AG04450 (cell line): ENCODE data around the gene SFXN5. TPM values are rescaled to one million over a fixed set of nuclear protein-coding genes. Genes with fewer than 3 reads are reported as not detected.

Experiments
- CTCF ChIA-PET: fragments of 300-600, 350-600 bp; formaldehyde crosslinking; extraction: SDS; loops from one replicate; lab custom pipeline; 2022; ENCODE audit warnings: antibody characterized with exemption, inconsistent platforms; lab: Charles Lee
- POLR2A ChIA-PET: fragments of 350-600 bp; formaldehyde crosslinking; extraction: SDS; loops from one replicate; lab custom pipeline; 2021; ENCODE audit warnings: antibody characterized with exemption, inconsistent platforms; lab: Yijun Ruan, JAX
- DNase-seq: peaks from one replicate; pipeline ENCODE4 v3.0.0-alpha.2; 2011; ENCODE audit warnings: low read depth, low spot score
- H3K27ac ChIP-seq: one replicate; pipeline ENCODE4 v1.5.1; 2012; ENCODE audit warnings: low read depth, low read length, control low read depth
- H3K27me3 ChIP-seq: one replicate; pipeline ENCODE4 v1.6.0; 2012; ENCODE audit warnings: low read length; ENCODE audit not compliant: control insufficient read depth, insufficient read depth
- H3K4me3 ChIP-seq: 2 replicates; pipeline ENCODE4 v1.5.1; 2011; ENCODE audit warnings: mild to moderate bottlenecking, low read depth, low read length, control low read depth
- H3K9me3 ChIP-seq: 2 replicates; pipeline ENCODE4 v1.5.1; 2012; ENCODE audit warnings: low read length; ENCODE audit not compliant: control insufficient read depth, insufficient read depth
- polyA plus RNA-seq: library from polyadenylated mRNA; depleted of rRNA; stranded (reverse); fragments of >200 nt; gene quantifications from 2 replicates; pipeline ENCODE4 v1.2.3, GENCODE V29; 2011
- TF ChIP-seq, protein P1 (sequence below): IDR thresholded peaks from 2 replicates; pipeline ENCODE4 v1.5.1; 2011; ENCODE audit warnings: low read depth, low read length, control low read depth, inconsistent platforms

Gene SFXN5
- polyA plus RNA-seq, 1 experiment, result 11.8 TPM

- H3K27me3 ChIP-seq, result peaks cover 24% of the 10 kb centered on the region
These were observed 138.3 kb downstream of the SFXN5 start for GRCh38 chr2:72933207-72933606.

GRCh38 chr2:72932805-72933204 is 138.7 kb downstream of the SFXN5 start:
- CTCF ChIA-PET, result no interaction called here
- POLR2A ChIA-PET, result no interaction called here
- TF ChIP-seq, protein P1, sequence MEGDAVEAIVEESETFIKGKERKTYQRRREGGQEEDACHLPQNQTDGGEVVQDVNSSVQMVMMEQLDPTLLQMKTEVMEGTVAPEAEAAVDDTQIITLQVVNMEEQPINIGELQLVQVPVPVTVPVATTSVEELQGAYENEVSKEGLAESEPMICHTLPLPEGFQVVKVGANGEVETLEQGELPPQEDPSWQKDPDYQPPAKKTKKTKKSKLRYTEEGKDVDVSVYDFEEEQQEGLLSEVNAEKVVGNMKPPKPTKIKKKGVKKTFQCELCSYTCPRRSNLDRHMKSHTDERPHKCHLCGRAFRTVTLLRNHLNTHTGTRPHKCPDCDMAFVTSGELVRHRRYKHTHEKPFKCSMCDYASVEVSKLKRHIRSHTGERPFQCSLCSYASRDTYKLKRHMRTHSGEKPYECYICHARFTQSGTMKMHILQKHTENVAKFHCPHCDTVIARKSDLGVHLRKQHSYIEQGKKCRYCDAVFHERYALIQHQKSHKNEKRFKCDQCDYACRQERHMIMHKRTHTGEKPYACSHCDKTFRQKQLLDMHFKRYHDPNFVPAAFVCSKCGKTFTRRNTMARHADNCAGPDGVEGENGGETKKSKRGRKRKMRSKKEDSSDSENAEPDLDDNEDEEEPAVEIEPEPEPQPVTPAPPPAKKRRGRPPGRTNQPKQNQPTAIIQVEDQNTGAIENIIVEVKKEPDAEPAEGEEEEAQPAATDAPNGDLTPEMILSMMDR, result no peak
- Histone ChIP-seq H3K27ac (no peak overlapping the region), H3K4me3 (no peak overlapping the region), H3K9me3 (no peaks in the 10 kb centered on the region), H3K27me3 (peaks cover 28% of the 10 kb centered on the region)
- DNase-seq, result no peak

More at GRCh38 chr2:72933207-72933606, 138.3 kb downstream of the SFXN5 start:
- Histone ChIP-seq H3K27ac (no peak overlapping the region), H3K4me3 (no peak overlapping the region), H3K9me3 (no peaks in the 10 kb centered on the region)
- CTCF ChIA-PET, result no interaction called here
- POLR2A ChIA-PET, result no interaction called here
- TF ChIP-seq, protein P1, result no peak
- DNase-seq, result no peak

DNA sequence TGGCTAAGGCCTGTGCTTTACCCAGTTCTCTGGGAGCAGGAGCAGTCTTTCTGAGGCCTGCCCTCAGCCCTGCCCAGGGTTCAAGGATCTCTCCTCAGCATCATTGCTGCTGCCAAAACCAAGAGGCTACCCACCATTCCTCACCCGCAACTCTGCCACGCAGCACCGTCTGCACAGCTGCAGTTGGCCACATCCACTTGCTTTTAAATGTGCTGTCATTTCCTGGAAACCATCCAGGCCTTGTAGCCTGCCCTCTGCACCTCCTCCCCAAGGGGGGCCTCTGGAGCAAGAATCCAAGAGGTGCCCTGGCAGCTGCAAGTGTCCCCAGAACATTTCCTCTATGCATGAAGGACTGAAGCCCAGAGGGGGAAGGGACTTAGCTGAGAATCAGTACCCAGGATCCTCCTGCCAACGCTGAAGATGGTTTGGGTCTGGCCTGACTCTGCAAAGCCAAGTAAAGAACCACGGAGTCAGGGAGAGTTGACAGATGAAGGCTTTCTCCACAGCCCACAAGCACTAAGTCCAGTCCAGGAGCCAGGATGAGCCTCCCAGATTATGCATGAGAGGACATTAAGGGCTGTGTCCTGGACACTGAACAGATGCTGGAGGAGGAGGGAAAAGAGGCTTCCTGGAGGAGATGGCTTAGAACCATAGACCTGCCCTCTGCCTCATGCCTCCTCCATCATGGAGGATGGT is 139.3 kb downstream of the SFXN5 start:
- POLR2A ChIA-PET, result no interaction called here
- no peaks in the 10 kb centered on the region for H3K9me3 ChIP-seq
- no peak overlapping the region for H3K4me3 ChIP-seq
- H3K27ac ChIP-seq, result peak overlapping the region; percentile 21
- CTCF ChIA-PET, result interaction anchor here (1.2 kb wide), 1 partner anchor 42 kb away, joined by 3 read pairs; no protein-coding TSS in a partner anchor
- peaks cover 34% of the 10 kb centered on the region for H3K27me3 ChIP-seq
- TF ChIP-seq, protein P1, result no peak
- peak; percentile 18 for DNase-seq

DNA sequence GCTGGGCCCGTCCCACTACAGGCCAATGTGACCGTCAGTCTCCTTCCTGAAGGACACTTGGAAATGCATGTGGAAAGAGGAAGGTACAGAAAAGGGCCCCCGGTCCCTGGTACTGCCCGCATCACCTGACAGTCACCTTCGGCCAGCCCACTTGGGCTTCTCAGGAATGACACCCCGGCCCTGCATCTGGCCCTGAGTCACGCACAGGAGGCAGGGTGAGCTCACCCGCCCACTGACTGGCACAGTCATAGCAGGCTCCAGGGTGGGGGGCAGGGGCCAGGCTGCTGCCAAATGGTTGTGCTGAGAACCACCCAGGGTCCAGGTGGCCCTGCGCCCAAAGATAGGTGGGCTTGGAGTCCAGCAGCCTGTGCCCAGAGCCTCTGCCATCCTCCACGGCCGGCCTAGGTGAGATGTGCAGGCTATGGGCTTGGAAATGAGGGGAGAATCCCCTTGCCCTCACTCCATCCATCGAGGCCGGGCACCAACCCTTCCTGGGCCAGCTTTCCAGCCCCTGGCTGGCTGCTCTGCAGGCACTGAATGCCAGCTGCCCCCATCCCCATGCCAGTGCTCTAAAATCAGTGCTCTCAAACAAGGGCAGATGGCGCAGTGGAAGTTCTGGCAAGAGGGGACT is 140.1 kb downstream of the SFXN5 start:
- Histone ChIP-seq H3K27ac (no peak overlapping the region), H3K4me3 (no peak overlapping the region), H3K27me3 (peaks cover 42% of the 10 kb centered on the region), H3K9me3 (no peaks in the 10 kb centered on the region)
- TF ChIP-seq, protein P1, result no peak
- ChIA-PET POLR2A (no interaction called here), CTCF (interaction anchor here (1.2 kb wide), 1 partner anchor 43 kb away, joined by 3 read pairs; no protein-coding TSS in a partner anchor)
- peak; percentile 6 for DNase-seq

DNA sequence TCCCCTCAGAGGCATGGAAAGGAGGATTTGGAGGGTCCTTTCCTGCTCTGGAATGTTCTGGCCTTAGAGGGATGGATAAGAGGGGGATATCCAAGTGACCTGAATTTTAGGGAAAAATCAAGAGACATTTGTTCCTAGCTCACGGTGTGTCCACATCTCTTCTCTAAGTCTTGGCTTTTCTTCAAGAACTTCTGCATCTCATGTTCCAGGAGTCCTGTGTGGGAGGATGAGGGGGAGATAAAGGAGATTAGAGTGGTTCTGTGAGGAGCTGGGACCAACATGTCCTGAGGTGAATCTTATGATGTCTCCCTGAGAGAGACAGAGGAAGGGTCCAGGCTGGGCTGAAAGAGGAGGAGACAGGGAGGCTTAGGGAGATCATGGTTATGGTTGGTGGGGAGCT is 142.5 kb downstream of the SFXN5 start:
- peaks cover 4% of the 10 kb centered on the region; the same call in 1 of the 2 replicates for H3K9me3 ChIP-seq
- H3K27ac ChIP-seq, result no peak overlapping the region
- TF ChIP-seq, protein P1, result no peak
- POLR2A ChIA-PET, result no interaction called here
- no peak overlapping the region for H3K4me3 ChIP-seq
- CTCF ChIA-PET, result interaction anchor here (0.6 to 1.0 kb wide), 2 partner anchors 45 to 248 kb away, joined by 3 read pairs; no protein-coding TSS in a partner anchor
- no peak for DNase-seq
- peaks cover 66% of the 10 kb centered on the region for H3K27me3 ChIP-seq
